Upper lobe of left lung (tissue), 4 donors: ENCODE measurements around the gene THBS2.

ENCODE experiments used
- CTCF ChIP-seq, 6 experiments: fragments of 450-650 bp in 4 of 6; fragments of 200-600 bp in 2 of 6; sonication (generic) in 2 of 6; IDR thresholded peaks; one replicate each; pipeline ENCODE4 v1.5.1; 2016 to 2019; ENCODE audit warnings: antibody characterized with exemption in 6 of 6
- EP300 ChIP-seq, 4 donors: sonication (generic); formaldehyde crosslinking; IDR thresholded peaks; one replicate each; pipeline ENCODE4 v1.5.1; 2017; ENCODE audit warnings: antibody characterized with exemption in 4 of 4, control low read depth in 2 of 4
- POLR2A ChIP-seq, 4 donors: fragments of 450-650 bp; IDR thresholded peaks; one replicate each; pipeline ENCODE4 v1.5.1; 2016 to 2017; ENCODE audit warnings: antibody characterized with exemption in 4 of 4, mild to moderate bottlenecking in 2 of 4
- POLR2AphosphoS5 ChIP-seq, 2 donors: sonication (generic); formaldehyde crosslinking; IDR thresholded peaks; one replicate each; pipeline ENCODE4 v1.5.1; 2017; ENCODE audit warnings: antibody characterized with exemption in 2 of 2

DNA sequence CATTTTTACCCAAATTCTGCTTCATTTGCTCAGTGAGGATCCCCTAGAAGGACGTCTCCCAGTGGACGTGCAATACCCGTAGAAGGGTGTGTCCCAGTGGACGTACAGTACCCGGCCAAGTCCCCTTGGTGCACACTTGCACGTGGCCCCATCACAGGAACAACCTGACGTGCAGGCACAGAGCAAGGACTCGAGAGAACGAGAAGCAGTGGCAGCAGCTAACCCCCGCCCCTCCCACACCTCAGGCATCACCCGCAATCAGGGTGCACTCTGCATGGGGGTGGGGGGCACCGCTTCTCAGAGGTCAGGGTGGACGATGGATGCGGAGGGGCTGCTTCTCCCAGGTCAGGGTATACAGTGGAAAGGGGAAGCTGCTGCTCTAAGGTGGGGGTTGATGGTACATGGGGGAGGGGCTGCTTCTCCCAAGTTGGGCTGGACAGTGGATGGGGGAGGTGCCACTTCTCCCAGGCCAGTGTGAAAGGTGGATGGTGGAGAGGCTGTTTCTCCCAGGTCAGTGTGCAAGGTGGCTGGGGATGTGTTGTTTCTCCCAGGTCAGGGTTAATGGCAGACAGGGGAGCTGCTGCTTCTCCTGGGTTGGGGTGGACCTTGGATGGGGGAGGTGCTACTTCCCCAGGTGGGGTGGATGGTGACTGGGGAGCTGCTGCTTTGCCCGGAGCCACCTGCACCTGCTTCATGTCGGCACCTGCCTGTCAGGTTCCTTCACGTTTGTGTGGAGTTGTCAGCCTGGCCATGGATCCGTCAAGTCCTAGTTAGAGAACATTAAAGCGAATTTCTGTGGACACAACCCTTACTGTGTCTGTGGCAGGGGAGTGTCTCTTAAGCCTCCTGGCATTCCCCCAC is 1.0 kb upstream of the THBS2 start:
- no peak for TF ChIP-seq POLR2A (IDR thresholded peaks at IDR 0.05)
- no peak for TF ChIP-seq CTCF (IDR thresholded peaks at IDR 0.05)
- TF ChIP-seq EP300 (IDR thresholded peaks at IDR 0.05) = no peak
- TF ChIP-seq POLR2AphosphoS5 (IDR thresholded peaks at IDR 0.05) = no peak
